Endodermal cell (in vitro differentiated cells): ENCODE data around the gene DOCK9. TPM values are rescaled to one million over a fixed set of nuclear protein-coding genes. Genes with fewer than 3 reads are reported as not detected.

Experiments used
- DNase-seq: peaks from one replicate; pipeline ENCODE4 v3.0.0-alpha.2; 2017
- H3K27ac ChIP-seq: 2 replicates; pipeline ENCODE4 v1.5.1; 2013; ENCODE audit warnings: mild to moderate bottlenecking, low read depth, low read length, moderate library complexity
- H3K27me3 ChIP-seq: 2 replicates; pipeline ENCODE4 v1.6.1; 2013; ENCODE audit warnings: mild to moderate bottlenecking, low read length, moderate library complexity; ENCODE audit not compliant: insufficient read depth, control insufficient read depth, poor library complexity, severe bottlenecking
- H3K36me3 ChIP-seq: 2 replicates; pipeline ENCODE4 v1.7.0; 2013; ENCODE audit warnings: mild to moderate bottlenecking, low read length, moderate library complexity; ENCODE audit not compliant: control insufficient read depth, insufficient read depth
- H3K4me1 ChIP-seq: one replicate; pipeline ENCODE4 v1.7.0; 2013; ENCODE audit warnings: low read length; ENCODE audit not compliant: control insufficient read depth, insufficient read depth
- H3K4me3 ChIP-seq: 2 replicates; pipeline ENCODE4 v1.5.1; 2013; ENCODE audit warnings: mild to moderate bottlenecking, low read length, moderate library complexity
- H3K9ac ChIP-seq: 2 replicates; pipeline ENCODE4 v1.6.1; 2013; ENCODE audit warnings: mild to moderate bottlenecking, low read length, moderate library complexity; ENCODE audit not compliant: poor library complexity, severe bottlenecking; ENCODE audit errors: extremely low read depth
- H3K9me3 ChIP-seq: 2 replicates; pipeline ENCODE4 v1.6.1; 2013; ENCODE audit warnings: mild to moderate bottlenecking, low read length, moderate library complexity; ENCODE audit not compliant: control insufficient read depth
- H3K27ac Mint-ChIP-seq: 2 replicates; pipeline ENCODE4 v1.8.0; 2020; ENCODE audit warnings: mixed read lengths
- H3K27me3 Mint-ChIP-seq: 2 replicates; pipeline ENCODE4 v1.8.0; 2021; ENCODE audit warnings: mild to moderate bottlenecking, mixed read lengths; ENCODE audit not compliant: insufficient read depth
- H3K36me3 Mint-ChIP-seq: 2 replicates; pipeline ENCODE4 v1.8.0; 2020; ENCODE audit warnings: low read depth, mixed read lengths
- H3K4me1 Mint-ChIP-seq: 2 replicates; pipeline ENCODE4 v1.8.0; 2020; ENCODE audit warnings: mixed read lengths
- H3K4me3 Mint-ChIP-seq: 2 replicates; pipeline ENCODE4 v1.8.0; 2020; ENCODE audit warnings: mild to moderate bottlenecking, moderate library complexity, mixed read lengths
- H3K9me3 Mint-ChIP-seq: 2 replicates; pipeline ENCODE4 v1.8.0; 2020; ENCODE audit warnings: mild to moderate bottlenecking, mixed read lengths
- WGBS, 2 experiments: methylation state at CpG; one replicate each; pipeline versions ENCODE4 v1.1.5 to v1.1.7; 2013; ENCODE audit warnings: missing lambda C conversion rate in 2 of 2, mixed read lengths in 1 of 2; ENCODE audit not compliant: insufficient coverage in 1 of 2, insufficient read length in 1 of 2; 5-methylcytosine and 5-hydroxymethylcytosine counted together
- total RNA-seq, 2 donors: library from RNA; stranded (reverse); fragmentation: NEBNext Ultra II Directional in 1 of 2; extraction: Animal tissue kit (Norgen Biotek cat#: 25700) in 1 of 2; gene quantifications; 2 replicates in 1 of 2; 3 replicates in 1 of 2; pipeline ENCODE4 v1.2.1, GENCODE V29; 2021
- TF ChIP-seq, protein P1 (sequence below): fragments of 200-600 bp; sonication (generic); conservative IDR thresholded peaks from 2 replicates; pipeline ENCODE4 v1.5.0; 2021; ENCODE audit warnings: antibody characterized with exemption, mild to moderate bottlenecking

Gene DOCK9
- total RNA-seq, 2 donors from 2014 or later: 15.6 to 22.5 TPM

DNA sequence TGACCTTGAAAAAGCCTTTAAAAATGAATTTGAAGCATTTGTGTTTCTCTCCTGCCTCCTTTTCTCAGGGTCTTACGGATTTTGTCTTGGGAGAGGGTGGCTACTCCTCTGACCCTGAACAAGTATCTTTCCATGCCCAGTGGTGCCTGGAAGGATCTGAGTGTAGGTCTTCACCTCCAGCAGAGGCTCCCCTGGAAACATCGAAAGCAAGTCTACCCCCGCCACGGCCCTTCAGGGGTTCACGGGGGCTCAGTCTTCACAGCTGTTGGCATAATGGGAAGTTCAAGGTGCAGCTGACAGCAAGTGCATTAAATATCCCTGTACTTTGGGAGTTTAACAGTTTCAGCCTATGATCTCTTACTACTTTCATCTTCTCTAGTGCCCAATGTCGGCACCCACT, 182.6 kb downstream of the DOCK9 start:
- no peak overlapping the region for H3K4me3 ChIP-seq
- Mint-ChIP-seq H3K27ac (no peak overlapping the region), H3K4me1 (no peaks in the 10 kb centered on the region), H3K27me3 (no peaks in the 10 kb centered on the region), H3K36me3 (peaks cover 5% of the 10 kb centered on the region), H3K4me3 (no peak overlapping the region), H3K9me3 (no peaks in the 10 kb centered on the region)
- no peak for DNase-seq
- no peaks in the 10 kb centered on the region for H3K4me1 ChIP-seq
- 96 to 100% methylated on average over 2 to 6 of the region's 6 CpGs for WGBS, 2 experiments
- TF ChIP-seq, protein P1, sequence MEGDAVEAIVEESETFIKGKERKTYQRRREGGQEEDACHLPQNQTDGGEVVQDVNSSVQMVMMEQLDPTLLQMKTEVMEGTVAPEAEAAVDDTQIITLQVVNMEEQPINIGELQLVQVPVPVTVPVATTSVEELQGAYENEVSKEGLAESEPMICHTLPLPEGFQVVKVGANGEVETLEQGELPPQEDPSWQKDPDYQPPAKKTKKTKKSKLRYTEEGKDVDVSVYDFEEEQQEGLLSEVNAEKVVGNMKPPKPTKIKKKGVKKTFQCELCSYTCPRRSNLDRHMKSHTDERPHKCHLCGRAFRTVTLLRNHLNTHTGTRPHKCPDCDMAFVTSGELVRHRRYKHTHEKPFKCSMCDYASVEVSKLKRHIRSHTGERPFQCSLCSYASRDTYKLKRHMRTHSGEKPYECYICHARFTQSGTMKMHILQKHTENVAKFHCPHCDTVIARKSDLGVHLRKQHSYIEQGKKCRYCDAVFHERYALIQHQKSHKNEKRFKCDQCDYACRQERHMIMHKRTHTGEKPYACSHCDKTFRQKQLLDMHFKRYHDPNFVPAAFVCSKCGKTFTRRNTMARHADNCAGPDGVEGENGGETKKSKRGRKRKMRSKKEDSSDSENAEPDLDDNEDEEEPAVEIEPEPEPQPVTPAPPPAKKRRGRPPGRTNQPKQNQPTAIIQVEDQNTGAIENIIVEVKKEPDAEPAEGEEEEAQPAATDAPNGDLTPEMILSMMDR: no peak
- H3K27ac ChIP-seq: no peak overlapping the region
- no peaks in the 10 kb centered on the region for H3K9me3 ChIP-seq
- no peak overlapping the region for H3K9ac ChIP-seq
- no peaks in the 10 kb centered on the region for H3K27me3 ChIP-seq
- no peaks in the 10 kb centered on the region for H3K36me3 ChIP-seq

DNA sequence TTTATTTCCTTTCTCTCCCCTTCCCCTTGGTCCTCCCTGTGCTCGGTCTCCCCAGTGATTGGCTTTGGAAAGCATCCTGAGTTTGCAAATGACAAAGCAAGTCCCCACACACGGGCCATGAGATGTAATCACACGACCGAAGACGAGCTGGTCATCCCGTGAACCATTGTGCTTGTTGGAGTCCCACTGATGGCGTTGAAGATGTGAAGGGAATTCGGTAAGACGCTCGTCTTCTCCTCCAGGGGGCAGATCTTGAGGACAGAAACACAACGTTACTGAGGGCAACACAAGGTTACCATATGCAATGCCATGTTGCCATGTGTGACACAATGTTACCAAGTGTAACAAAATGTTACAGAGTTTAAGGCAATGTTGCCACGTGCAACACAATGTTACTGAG, 183.4 kb downstream of the DOCK9 start:
- Mint-ChIP-seq H3K9me3 (no peaks in the 10 kb centered on the region), H3K4me3 (no peak overlapping the region), H3K4me1 (no peaks in the 10 kb centered on the region), H3K36me3 (peaks cover 5% of the 10 kb centered on the region), H3K27ac (no peak overlapping the region), H3K27me3 (no peaks in the 10 kb centered on the region)
- H3K4me3 ChIP-seq: no peak overlapping the region
- no peak for DNase-seq
- TF ChIP-seq, protein P1: peak; percentile 41
- WGBS, 2 experiments: 90 to 93% methylated on average over 12 of the region's 12 CpGs
- no peaks in the 10 kb centered on the region for H3K4me1 ChIP-seq
- no peak overlapping the region for H3K27ac ChIP-seq
- no peaks in the 10 kb centered on the region for H3K27me3 ChIP-seq
- H3K36me3 ChIP-seq: no peaks in the 10 kb centered on the region
- H3K9ac ChIP-seq: no peak overlapping the region
- H3K9me3 ChIP-seq: no peaks in the 10 kb centered on the region

DNA sequence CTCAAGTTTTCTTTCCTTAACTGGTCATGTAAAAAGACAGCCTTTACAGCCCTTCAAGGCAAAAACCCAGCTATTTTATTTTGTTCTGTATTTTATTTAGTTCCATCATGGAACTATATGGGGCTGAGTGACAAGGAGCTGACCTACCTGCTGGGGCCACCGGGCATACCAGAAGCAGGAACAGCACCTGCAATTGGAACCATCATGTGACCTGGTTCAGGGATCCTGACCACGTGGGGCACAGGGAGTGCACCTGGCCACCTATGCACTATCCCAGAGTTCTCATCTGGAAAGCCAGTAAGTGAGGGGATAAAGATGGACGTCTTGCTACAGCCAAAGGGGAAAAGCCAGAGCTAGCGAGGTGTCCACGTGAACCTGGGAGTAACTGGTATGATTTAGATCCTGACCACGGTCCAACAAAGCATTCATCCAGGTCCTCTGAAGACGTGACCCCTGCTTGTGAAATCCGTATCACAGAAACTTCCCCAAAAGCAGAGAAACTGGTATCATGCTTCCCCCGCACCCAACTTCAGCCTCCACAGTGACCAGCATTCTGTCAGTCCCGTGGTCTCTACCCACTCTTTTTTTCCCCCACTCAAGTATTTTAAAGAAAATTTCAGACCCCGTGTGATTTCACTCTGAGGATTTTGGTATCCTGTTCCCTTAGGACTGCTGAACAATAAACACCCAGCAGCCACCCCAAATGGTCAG, 184.9 kb downstream of the DOCK9 start:
- no peak overlapping the region for H3K27ac Mint-ChIP-seq
- no peaks in the 10 kb centered on the region for H3K27me3 Mint-ChIP-seq
- H3K27ac ChIP-seq: no peak overlapping the region
- H3K4me3 ChIP-seq: no peak overlapping the region
- peaks cover 5% of the 10 kb centered on the region for H3K36me3 Mint-ChIP-seq
- no peak for DNase-seq
- no peaks in the 10 kb centered on the region for H3K4me1 Mint-ChIP-seq
- H3K36me3 ChIP-seq: no peaks in the 10 kb centered on the region
- H3K9ac ChIP-seq: no peak overlapping the region
- H3K9me3 ChIP-seq: no peaks in the 10 kb centered on the region
- TF ChIP-seq, protein P1: no peak
- H3K4me3 Mint-ChIP-seq: no peak overlapping the region
- H3K9me3 Mint-ChIP-seq: no peaks in the 10 kb centered on the region
- no peaks in the 10 kb centered on the region for H3K4me1 ChIP-seq
- WGBS, 2 experiments: 89 to 97% methylated on average over 7 to 11 of the region's 11 CpGs
- no peaks in the 10 kb centered on the region for H3K27me3 ChIP-seq
